HCT116 (cell line): ENCODE data around the gene REEP3. TPM values are rescaled to one million over a fixed set of nuclear protein-coding genes. Genes with fewer than 3 reads are reported as not detected.

ENCODE experiments used
- FOSL1 ChIP-seq: IDR thresholded peaks from 2 replicates; pipeline ENCODE4 v1.6.1; 2012; ENCODE audit warnings: low read depth
- TCF7L2 ChIP-seq: IDR thresholded peaks from 2 replicates; pipeline ENCODE4 v1.7.0; 2011; ENCODE audit warnings: borderline replicate concordance, inconsistent platforms; ENCODE audit not compliant: insufficient read depth, insufficient read length; ENCODE audit errors: extremely low read depth
- ZNF274 ChIP-seq: fragments of 200-500 bp; sonication (Bioruptor generic); IDR thresholded peaks from 2 replicates; pipeline ENCODE4 v1.6.1; 2014; ENCODE audit warnings: mild to moderate bottlenecking, low read depth, low read length, inconsistent platforms
- total RNA-seq: library from RNA; stranded (reverse); gene quantifications from one replicate; pipeline ENCODE4 v1.2.1, GENCODE V29; 2021; ENCODE audit not compliant: unreplicated experiment
- TF ChIP-seq, protein P1 (sequence below): IDR thresholded peaks from 2 replicates; pipeline ENCODE4 v1.6.1; 2012; ENCODE audit warnings: low read depth
- TF ChIP-seq, protein P2 (sequence below): IDR thresholded peaks from 2 replicates; pipeline ENCODE4 v1.6.1; 2011; ENCODE audit warnings: mild to moderate bottlenecking, low read length, moderate library complexity; ENCODE audit not compliant: insufficient replicate concordance; ENCODE audit errors: extremely low read depth

The REEP3 gene
- total RNA-seq, 1 experiment from 2014 or later = 41.3 TPM

DNA sequence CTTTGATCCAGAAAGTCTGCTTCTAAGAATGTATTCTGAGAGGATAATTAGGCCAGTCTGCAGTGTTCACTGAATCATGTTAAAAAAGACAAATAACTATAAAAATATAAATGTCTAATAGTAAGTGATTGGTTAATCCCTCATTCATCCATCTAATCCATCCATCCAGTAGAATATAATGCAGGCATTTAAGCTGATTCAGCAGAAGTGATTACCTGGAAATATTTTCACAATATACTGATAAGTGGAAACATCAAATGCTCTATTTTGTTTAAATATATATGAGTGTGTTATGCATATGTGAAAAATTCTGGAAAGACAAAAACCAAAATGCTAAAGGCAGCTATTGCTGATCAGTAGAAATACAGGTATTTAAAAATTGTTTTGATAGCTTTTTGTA is 152.6 kb downstream of the REEP3 start (continued):
- TF ChIP-seq, protein P1, sequence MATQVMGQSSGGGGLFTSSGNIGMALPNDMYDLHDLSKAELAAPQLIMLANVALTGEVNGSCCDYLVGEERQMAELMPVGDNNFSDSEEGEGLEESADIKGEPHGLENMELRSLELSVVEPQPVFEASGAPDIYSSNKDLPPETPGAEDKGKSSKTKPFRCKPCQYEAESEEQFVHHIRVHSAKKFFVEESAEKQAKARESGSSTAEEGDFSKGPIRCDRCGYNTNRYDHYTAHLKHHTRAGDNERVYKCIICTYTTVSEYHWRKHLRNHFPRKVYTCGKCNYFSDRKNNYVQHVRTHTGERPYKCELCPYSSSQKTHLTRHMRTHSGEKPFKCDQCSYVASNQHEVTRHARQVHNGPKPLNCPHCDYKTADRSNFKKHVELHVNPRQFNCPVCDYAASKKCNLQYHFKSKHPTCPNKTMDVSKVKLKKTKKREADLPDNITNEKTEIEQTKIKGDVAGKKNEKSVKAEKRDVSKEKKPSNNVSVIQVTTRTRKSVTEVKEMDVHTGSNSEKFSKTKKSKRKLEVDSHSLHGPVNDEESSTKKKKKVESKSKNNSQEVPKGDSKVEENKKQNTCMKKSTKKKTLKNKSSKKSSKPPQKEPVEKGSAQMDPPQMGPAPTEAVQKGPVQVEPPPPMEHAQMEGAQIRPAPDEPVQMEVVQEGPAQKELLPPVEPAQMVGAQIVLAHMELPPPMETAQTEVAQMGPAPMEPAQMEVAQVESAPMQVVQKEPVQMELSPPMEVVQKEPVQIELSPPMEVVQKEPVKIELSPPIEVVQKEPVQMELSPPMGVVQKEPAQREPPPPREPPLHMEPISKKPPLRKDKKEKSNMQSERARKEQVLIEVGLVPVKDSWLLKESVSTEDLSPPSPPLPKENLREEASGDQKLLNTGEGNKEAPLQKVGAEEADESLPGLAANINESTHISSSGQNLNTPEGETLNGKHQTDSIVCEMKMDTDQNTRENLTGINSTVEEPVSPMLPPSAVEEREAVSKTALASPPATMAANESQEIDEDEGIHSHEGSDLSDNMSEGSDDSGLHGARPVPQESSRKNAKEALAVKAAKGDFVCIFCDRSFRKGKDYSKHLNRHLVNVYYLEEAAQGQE = no peak
- TF ChIP-seq FOSL1 = no peak
- TF ChIP-seq TCF7L2 = no peak
- TF ChIP-seq, protein P2, sequence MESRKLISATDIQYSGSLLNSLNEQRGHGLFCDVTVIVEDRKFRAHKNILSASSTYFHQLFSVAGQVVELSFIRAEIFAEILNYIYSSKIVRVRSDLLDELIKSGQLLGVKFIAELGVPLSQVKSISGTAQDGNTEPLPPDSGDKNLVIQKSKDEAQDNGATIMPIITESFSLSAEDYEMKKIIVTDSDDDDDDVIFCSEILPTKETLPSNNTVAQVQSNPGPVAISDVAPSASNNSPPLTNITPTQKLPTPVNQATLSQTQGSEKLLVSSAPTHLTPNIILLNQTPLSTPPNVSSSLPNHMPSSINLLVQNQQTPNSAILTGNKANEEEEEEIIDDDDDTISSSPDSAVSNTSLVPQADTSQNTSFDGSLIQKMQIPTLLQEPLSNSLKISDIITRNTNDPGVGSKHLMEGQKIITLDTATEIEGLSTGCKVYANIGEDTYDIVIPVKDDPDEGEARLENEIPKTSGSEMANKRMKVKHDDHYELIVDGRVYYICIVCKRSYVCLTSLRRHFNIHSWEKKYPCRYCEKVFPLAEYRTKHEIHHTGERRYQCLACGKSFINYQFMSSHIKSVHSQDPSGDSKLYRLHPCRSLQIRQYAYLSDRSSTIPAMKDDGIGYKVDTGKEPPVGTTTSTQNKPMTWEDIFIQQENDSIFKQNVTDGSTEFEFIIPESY = no peak
- no peak for TF ChIP-seq ZNF274

Other genes starting within 250 kb of the REEP3 start
- gene JMJD1C, start 55.4 kb upstream of the REEP3 start, total RNA-seq = 66.3 TPM